Measurements from ENCODE around the gene BMPR2.

DNA sequence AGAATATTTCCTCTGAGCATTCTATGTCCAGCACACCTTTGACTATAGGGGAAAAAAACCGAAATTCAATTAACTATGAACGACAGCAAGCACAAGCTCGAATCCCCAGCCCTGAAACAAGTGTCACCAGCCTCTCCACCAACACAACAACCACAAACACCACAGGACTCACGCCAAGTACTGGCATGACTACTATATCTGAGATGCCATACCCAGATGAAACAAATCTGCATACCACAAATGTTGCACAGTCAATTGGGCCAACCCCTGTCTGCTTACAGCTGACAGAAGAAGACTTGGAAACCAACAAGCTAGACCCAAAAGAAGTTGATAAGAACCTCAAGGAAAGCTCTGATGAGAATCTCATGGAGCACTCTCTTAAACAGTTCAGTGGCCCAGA, 179.2 kb downstream of the BMPR2 start:
- TF ChIP-seq CEBPB (IDR thresholded peaks at IDR 0.05) (no peak), FOXM1 (IDR thresholded peaks at IDR 0.05; ENCODE audit: borderline replicate concordance, low read depth) (no peak), EP300 (IDR thresholded peaks at IDR 0.05; ENCODE audit: borderline replicate concordance) (no peak), TAF1 (IDR thresholded peaks at IDR 0.05; ENCODE audit: low read depth) (no peak), EGR1 (IDR thresholded peaks at IDR 0.05) (no peak), NFIC (IDR thresholded peaks at IDR 0.05) (no peak)
- TF ChIP-seq, protein P1, sequence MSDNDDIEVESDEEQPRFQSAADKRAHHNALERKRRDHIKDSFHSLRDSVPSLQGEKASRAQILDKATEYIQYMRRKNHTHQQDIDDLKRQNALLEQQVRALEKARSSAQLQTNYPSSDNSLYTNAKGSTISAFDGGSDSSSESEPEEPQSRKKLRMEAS (IDR thresholded peaks at IDR 0.05): no peak

Measured in Ishikawa (cell line).